Activated T-cell treated with anti-CD3 and anti-CD28 coated beads, Interleukin-2, amount 50 U/mL, for 24 hours (primary cell): ENCODE measurements around the gene EPM2A.

Experiments used
- DNase-seq: peaks from one replicate; pipeline ENCODE4 v3.0.0-alpha.2; 2020
- H3K27ac Mint-ChIP-seq: 2 replicates; pipeline ENCODE4 v1.8.0; 2020; ENCODE audit warnings: mild to moderate bottlenecking, mixed read lengths
- H3K27me3 Mint-ChIP-seq: 2 replicates; pipeline ENCODE4 v1.8.0; 2020; ENCODE audit warnings: mixed read lengths
- H3K36me3 Mint-ChIP-seq: 2 replicates; pipeline ENCODE4 v1.8.0; 2020; ENCODE audit warnings: low read depth, mixed read lengths
- H3K4me1 Mint-ChIP-seq: 2 replicates; pipeline ENCODE4 v1.8.0; 2020; ENCODE audit warnings: low read depth, mixed read lengths
- H3K4me3 Mint-ChIP-seq: 2 replicates; pipeline ENCODE4 v1.8.0; 2020; ENCODE audit warnings: mild to moderate bottlenecking, moderate library complexity, mixed read lengths
- H3K9me3 Mint-ChIP-seq: 2 replicates; pipeline ENCODE4 v1.8.0; 2020; ENCODE audit warnings: mixed read lengths

EPM2A gene

DNA sequence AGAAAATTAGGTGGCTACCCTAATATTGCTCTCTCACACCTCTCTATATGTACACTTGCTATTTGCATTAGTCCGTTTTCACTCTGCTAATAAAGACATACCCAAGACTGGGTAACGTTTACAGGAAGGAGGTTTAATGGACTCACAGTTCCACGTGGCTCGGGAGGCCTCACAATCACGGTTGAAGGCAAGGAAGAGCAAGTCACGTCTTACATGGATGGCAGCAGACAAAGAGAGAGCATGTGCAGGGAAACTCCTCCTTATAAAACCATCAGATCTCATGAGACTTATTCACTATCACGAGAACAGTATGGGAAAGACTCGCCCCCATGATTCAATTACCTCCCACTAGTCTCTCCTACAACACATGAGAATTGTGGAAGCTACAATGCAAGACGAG is 53.4 kb downstream of the EPM2A start:
- no peak for DNase-seq
- H3K36me3 Mint-ChIP-seq = peaks cover 69% of the 10 kb centered on the region
- H3K27ac Mint-ChIP-seq = no peak overlapping the region
- no peak overlapping the region for H3K4me3 Mint-ChIP-seq
- no peaks in the 10 kb centered on the region for H3K4me1 Mint-ChIP-seq
- H3K9me3 Mint-ChIP-seq = peaks cover 9% of the 10 kb centered on the region
- H3K27me3 Mint-ChIP-seq = no peaks in the 10 kb centered on the region

DNA sequence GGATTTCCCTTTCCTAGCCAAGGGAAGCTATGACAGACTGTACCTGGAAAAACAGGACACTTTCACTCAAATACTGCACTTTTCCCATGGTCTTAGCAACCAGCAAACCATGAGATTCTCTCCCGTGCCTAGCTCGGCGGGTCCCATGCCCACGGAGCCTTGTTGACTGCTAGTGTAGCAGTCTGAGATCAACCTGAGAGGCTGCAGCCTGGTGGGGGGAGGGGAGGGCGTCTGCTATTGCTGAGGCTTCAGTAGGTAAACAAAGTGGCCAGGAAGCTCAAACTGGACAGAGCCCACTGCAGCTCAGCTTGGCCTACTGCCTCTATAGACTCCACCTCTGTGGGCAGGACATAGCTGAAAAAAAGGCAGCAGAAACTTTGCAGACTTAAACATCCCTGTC is 61.8 kb downstream of the EPM2A start:
- DNase-seq = no peak
- Mint-ChIP-seq H3K4me1 (no peaks in the 10 kb centered on the region), H3K4me3 (no peak overlapping the region), H3K27ac (no peak overlapping the region), H3K9me3 (no peaks in the 10 kb centered on the region), H3K27me3 (no peaks in the 10 kb centered on the region), H3K36me3 (peaks cover 61% of the 10 kb centered on the region)

DNA sequence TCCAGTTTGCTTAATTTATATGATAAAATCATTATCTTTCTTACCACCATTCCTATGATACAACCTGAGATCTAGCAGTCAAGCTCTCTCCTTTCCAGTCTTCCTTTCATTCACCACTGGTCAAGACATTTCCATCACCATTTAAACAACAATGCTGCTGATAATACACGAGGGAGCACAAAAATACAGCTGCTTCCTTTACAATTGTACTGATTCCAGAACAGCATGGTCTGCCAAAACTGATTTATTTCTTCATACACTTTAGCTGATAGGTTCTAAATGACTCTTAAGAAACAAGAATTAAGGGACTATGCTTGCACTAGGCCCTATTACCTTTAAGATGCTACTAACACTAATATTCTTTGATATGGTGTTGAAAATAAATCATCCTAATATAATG is 65.0 kb downstream of the EPM2A start:
- Mint-ChIP-seq H3K9me3 (no peaks in the 10 kb centered on the region), H3K4me3 (no peak overlapping the region), H3K4me1 (no peaks in the 10 kb centered on the region), H3K36me3 (peaks cover 37% of the 10 kb centered on the region), H3K27me3 (no peaks in the 10 kb centered on the region), H3K27ac (no peak overlapping the region)
- no peak for DNase-seq

DNA sequence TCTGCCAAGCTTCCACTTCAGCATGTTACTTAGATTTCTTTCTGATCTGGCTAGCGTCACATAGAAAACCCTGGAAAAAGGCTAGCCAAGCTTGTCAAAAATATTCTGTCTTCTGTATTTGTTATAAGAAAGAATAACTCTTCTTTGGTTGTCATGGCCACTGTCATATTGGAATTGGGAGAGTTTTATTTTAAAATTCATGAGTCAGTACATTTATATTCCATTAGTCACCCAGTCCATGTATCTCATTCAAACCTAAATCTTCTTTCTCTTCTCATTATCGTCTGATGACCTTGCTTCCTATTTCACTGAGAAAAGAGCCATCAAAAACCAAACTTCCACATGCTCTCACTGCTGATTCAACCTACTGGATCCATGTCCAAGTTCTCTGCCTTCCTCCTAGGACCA is 65.7 kb downstream of the EPM2A start:
- Mint-ChIP-seq H3K36me3 (peaks cover 35% of the 10 kb centered on the region), H3K27me3 (no peaks in the 10 kb centered on the region), H3K4me1 (no peaks in the 10 kb centered on the region), H3K4me3 (no peak overlapping the region), H3K27ac (no peak overlapping the region), H3K9me3 (no peaks in the 10 kb centered on the region)
- no peak for DNase-seq

DNA sequence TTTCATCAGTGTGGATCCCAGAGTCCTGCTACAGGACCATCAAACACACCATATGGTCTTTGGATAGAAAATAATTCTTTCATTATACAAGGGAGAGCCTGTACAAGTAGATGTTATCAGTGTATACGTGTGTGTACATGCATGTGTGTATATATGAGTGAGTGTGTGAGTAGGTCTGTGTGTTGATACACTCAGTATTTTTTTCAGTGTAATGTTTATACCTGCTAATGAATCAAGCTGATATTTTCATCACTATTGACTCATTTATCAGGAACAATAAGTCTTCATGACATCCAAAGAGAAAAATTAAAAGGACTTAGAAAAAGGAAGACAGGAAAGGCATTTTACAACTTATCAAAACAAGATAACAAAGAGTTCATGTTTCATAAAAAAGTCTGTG is 66.5 kb downstream of the EPM2A start:
- H3K27ac Mint-ChIP-seq = no peak overlapping the region
- DNase-seq = no peak
- H3K27me3 Mint-ChIP-seq = no peaks in the 10 kb centered on the region
- peaks cover 28% of the 10 kb centered on the region for H3K36me3 Mint-ChIP-seq
- H3K9me3 Mint-ChIP-seq = no peaks in the 10 kb centered on the region
- no peaks in the 10 kb centered on the region for H3K4me1 Mint-ChIP-seq
- no peak overlapping the region for H3K4me3 Mint-ChIP-seq

DNA sequence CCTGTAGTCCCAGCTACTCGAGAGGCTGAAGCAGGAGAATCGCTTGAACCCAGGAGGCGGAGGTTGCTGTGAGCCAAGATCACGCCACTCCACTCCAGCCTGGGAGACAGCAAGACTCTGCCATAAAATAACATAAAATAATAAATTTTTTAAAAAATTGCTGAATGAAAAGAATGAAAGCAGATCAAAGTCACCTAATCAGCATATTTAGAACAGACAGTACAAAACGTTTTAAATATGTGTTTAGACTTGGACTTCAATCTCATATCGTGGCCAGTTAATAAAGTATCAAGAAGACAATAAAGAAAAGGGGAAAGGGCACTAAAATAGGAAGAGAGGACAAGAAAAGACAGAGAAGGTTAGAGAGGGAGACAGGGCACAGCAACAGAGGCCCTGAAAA is 74.6 kb downstream of the EPM2A start:
- Mint-ChIP-seq H3K9me3 (no peaks in the 10 kb centered on the region), H3K27me3 (no peaks in the 10 kb centered on the region), H3K27ac (no peak overlapping the region), H3K36me3 (peaks cover 14% of the 10 kb centered on the region), H3K4me1 (peaks cover 6% of the 10 kb centered on the region), H3K4me3 (no peak overlapping the region)
- no peak for DNase-seq

DNA sequence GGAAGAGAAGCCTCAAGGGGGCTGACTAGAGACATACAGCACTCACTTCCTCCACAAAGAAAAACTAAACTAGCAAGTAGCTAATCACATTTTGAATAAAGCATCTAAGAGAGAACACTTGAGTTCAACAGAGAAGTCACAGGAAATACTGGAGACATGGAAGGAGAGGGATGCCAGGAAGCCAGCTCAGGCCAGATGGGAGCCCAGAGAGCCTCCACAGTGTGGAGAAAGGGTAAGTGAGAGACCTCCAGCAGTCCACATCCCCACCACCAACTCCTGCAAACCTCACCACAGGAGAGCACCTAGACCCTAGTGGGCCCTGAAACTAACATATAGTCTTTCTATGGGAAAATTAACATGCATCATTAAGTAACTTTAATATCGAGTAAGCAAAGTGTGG is 79.2 kb downstream of the EPM2A start:
- Mint-ChIP-seq H3K27ac (no peak overlapping the region), H3K9me3 (no peaks in the 10 kb centered on the region), H3K4me1 (peaks cover 4% of the 10 kb centered on the region), H3K27me3 (no peaks in the 10 kb centered on the region), H3K36me3 (peaks cover 9% of the 10 kb centered on the region), H3K4me3 (no peak overlapping the region)
- no peak for DNase-seq

DNA sequence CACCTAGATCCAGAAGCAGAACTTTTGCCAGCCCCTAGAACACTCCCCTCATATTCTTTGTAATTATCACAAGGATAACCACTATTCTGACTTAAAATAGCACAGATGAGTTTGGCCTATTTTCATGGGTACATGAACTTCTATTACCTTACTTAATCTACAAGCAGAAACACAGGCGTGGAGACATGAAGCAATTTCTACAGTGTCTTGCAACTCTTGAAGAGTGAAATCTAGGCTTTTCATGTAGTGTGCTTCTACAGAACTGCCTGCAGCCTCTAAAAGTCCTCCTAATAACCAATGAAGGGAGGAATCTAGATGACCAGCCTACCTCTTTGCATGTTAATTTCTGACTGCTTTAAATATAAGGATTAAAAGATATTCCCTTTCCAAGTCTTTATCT is 82.7 kb downstream of the EPM2A start:
- Mint-ChIP-seq H3K4me1 (no peaks in the 10 kb centered on the region), H3K4me3 (no peak overlapping the region), H3K27me3 (no peaks in the 10 kb centered on the region)

DNA sequence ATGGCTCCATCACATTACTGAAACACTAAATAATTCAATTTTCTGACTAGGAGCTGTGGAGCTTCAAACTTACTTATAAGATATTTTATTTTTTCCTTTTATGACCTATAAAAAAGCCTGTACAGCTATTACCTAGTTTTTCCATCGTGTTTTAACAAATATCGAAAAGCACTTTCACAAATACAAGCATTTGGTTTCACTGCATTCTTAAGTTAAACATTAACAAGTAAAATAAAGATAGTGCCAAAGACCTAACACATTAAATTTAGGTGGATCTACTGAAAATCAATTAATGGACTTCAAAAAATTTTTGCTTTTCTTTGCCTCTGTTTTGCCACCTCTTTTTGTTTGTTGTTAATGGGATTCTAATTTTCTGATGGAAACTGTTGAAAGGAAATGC is 83.3 kb downstream of the EPM2A start:
- H3K9me3 Mint-ChIP-seq = no peaks in the 10 kb centered on the region
- H3K27me3 Mint-ChIP-seq = no peaks in the 10 kb centered on the region
- H3K4me3 Mint-ChIP-seq = no peak overlapping the region
- peaks cover 6% of the 10 kb centered on the region for H3K36me3 Mint-ChIP-seq
- no peak overlapping the region for H3K27ac Mint-ChIP-seq
- no peaks in the 10 kb centered on the region for H3K4me1 Mint-ChIP-seq
- no peak for DNase-seq

More for the DNA sequence above, 82.7 kb downstream of the EPM2A start:
- Mint-ChIP-seq H3K9me3 (no peaks in the 10 kb centered on the region), H3K36me3 (peaks cover 6% of the 10 kb centered on the region), H3K27ac (no peak overlapping the region)
- DNase-seq = no peak

DNA sequence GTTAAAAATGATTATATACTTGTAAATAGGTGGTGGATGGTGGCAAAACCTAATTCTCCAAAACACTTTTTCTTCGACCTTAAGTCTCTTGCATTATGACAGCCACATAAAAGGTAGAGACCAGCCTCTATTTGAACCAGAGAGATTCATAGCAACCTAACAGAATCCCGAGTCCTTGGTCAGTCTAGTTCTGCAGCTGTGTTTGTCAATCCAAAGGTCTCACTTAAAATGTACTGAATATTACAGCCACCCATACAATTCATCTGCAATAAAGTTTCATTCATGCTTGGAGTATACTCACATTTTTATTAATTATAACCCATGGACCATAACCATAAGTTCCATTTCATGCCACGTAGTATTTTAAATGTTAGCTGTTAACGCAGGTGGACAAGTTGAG is 87.2 kb downstream of the EPM2A start:
- H3K27ac Mint-ChIP-seq = no peak overlapping the region
- H3K36me3 Mint-ChIP-seq = no peaks in the 10 kb centered on the region
- H3K9me3 Mint-ChIP-seq = no peaks in the 10 kb centered on the region
- no peaks in the 10 kb centered on the region for H3K27me3 Mint-ChIP-seq
- H3K4me1 Mint-ChIP-seq = no peaks in the 10 kb centered on the region
- no peak overlapping the region for H3K4me3 Mint-ChIP-seq
- no peak for DNase-seq

DNA sequence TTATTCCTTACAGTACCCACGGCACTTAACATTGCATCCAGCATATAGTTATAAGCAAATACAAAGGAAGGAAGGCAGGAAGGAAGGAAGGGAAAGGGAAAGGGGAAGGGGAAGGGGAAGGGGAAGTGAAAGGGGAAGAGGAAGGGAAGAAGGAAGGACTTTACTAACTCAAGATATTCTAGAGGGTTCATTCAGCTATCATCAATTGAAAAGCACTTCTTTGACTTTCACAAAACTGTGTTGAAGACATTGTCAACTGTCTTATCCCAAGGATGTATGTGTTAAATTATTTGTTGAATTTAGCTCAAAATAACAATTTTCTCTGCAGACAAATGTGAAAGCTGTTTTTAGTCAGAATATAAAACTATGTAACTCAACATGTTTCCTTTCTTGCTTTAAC is 87.7 kb downstream of the EPM2A start:
- H3K27ac Mint-ChIP-seq = no peak overlapping the region
- H3K27me3 Mint-ChIP-seq = no peaks in the 10 kb centered on the region
- H3K4me3 Mint-ChIP-seq = no peak overlapping the region
- H3K9me3 Mint-ChIP-seq = no peaks in the 10 kb centered on the region
- no peak for DNase-seq
- H3K4me1 Mint-ChIP-seq = no peaks in the 10 kb centered on the region
- H3K36me3 Mint-ChIP-seq = no peaks in the 10 kb centered on the region

DNA sequence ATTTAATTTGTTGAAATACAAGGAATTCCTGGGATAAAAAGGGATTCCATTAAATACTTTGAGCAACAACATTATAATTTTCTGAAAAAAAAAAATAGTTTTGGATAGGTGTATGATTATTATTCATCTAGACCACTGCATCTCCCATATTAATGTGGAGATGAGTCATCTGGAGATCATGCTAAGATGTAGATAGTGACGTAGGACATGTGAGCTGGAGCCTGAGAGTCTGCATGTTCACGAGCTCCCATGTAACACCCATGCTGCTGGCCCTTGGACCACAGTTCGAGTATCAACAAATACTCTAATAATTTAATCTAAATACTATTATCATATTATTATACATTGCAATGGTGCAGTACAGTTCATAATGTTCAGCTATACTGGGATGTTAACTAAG is 91.6 kb downstream of the EPM2A start:
- no peaks in the 10 kb centered on the region for H3K27me3 Mint-ChIP-seq
- H3K36me3 Mint-ChIP-seq = no peaks in the 10 kb centered on the region
- DNase-seq = no peak
- no peak overlapping the region for H3K4me3 Mint-ChIP-seq
- no peaks in the 10 kb centered on the region for H3K4me1 Mint-ChIP-seq
- no peaks in the 10 kb centered on the region for H3K9me3 Mint-ChIP-seq
- no peak overlapping the region for H3K27ac Mint-ChIP-seq

DNA sequence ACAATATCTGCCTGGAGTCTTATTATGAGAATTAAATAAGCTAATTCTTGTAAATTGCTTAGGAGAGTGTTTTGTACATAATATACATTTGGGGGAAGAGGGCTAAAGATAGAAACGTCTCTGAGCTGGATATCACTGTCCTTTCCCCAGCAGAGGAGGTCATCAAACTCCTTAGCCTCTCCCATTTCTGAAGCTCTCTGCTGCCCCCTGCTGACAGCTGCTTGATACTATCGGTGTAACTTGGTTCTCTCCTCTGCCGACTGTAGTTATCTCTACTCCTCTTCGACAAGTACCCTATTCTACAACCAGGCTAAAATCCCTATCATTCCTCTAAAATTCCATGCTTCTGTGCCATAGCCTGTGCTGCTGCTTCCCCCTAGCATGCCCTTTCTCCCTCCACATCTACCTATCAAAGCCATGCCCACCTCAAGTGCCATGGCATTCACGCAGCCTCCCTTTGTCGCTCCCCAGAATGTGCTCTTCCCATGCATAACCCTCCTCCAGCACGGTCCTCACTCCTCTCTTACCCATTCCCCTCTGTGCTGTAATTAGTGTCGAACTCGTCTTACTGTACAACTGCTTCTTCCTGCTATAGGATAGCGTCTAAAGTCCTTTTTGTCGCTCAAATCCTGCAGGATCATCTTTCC is 101.2 kb downstream of the EPM2A start:
- no peak overlapping the region for H3K27ac Mint-ChIP-seq
- peak; percentile 83 for DNase-seq
- H3K4me3 Mint-ChIP-seq = no peak overlapping the region
- peaks cover 4% of the 10 kb centered on the region for H3K4me1 Mint-ChIP-seq
- peaks cover 15% of the 10 kb centered on the region for H3K36me3 Mint-ChIP-seq
- no peaks in the 10 kb centered on the region for H3K27me3 Mint-ChIP-seq
- H3K9me3 Mint-ChIP-seq = no peaks in the 10 kb centered on the region

DNA sequence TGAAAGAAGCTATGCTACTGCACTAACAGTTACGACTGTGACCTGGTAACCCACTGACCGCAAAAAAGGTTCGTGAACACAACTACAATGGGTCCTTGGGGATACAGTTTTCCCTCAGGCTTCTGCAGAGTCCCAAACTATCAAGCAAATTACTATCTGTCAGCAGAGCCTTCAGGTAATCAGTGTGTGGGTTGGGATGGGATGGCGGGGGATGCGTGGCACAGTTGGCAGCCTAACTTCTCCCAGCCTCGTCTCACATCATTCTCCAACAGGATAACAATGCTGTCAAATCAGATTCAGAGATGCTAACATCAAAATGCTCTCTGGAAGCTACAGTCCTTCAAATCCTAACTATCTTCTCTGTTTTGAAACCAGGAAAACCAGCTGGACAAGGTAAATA is 102.3 kb downstream of the EPM2A start:
- H3K9me3 Mint-ChIP-seq = no peaks in the 10 kb centered on the region

DNA sequence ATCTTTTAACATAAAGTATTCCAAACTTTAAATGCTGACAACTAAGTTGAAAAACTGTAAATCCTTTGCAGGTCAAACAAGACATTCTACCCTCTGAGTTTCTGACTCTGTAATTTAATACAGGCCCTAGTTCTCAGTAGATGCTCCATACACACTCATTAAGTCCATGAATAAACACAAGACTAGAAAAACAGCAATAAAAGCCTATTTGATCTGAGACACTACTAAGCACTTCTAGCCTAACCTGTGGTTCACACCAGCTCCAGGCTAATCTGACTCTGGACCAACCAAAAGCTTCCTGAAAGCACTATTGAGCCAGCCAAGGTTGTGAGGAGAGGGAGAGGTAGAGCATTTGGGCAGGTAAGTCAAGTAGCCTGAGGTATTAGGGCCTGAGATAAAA is 103.9 kb downstream of the EPM2A start:
- H3K27me3 Mint-ChIP-seq = no peaks in the 10 kb centered on the region
- H3K4me3 Mint-ChIP-seq = no peak overlapping the region
- H3K27ac Mint-ChIP-seq = no peak overlapping the region
- H3K9me3 Mint-ChIP-seq = no peaks in the 10 kb centered on the region
- H3K36me3 Mint-ChIP-seq = peaks cover 38% of the 10 kb centered on the region
- H3K4me1 Mint-ChIP-seq = peaks cover 4% of the 10 kb centered on the region
- DNase-seq = no peak

More for the DNA sequence above, 102.3 kb downstream of the EPM2A start:
- peaks cover 4% of the 10 kb centered on the region for H3K4me1 Mint-ChIP-seq
- H3K4me3 Mint-ChIP-seq = no peak overlapping the region
- H3K27me3 Mint-ChIP-seq = no peaks in the 10 kb centered on the region
- DNase-seq = no peak
- H3K36me3 Mint-ChIP-seq = peaks cover 25% of the 10 kb centered on the region
- H3K27ac Mint-ChIP-seq = no peak overlapping the region

DNA sequence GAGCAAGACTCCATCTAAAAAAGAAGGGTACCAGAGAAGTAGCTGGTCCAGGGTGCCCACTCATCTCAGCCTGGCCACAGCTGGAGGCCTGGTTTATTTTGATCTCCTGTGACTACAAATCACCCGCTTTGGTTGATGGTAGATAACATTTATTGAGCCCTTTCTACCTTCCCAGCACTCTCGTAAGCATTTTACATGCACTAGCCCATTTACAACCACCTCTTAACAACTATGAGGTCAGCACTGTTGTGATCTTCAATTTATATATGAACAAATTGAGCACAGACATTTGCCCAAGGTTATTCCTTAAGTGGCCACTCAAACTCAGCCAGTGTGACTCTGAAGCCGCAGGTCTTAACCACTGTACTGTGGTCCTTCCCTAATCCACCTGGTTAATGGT is 104.7 kb downstream of the EPM2A start:
- DNase-seq = no peak
- no peaks in the 10 kb centered on the region for H3K9me3 Mint-ChIP-seq
- H3K4me1 Mint-ChIP-seq = peaks cover 4% of the 10 kb centered on the region
- H3K27me3 Mint-ChIP-seq = no peaks in the 10 kb centered on the region
- no peak overlapping the region for H3K4me3 Mint-ChIP-seq
- H3K27ac Mint-ChIP-seq = no peak overlapping the region
- H3K36me3 Mint-ChIP-seq = peaks cover 38% of the 10 kb centered on the region
